RPMI7951 (cell line): ENCODE results near the gene BACE2. TPM values are rescaled to one million over a fixed set of nuclear protein-coding genes. Genes with fewer than 3 reads are reported as not detected.
"Not testable (repeated sequence)": the region's sequence is repeated elsewhere in the genome, so short reads cannot be mapped to it uniquely, and the experiment has no call there.

ENCODE experiments used
- DNase-seq: peaks from one replicate; pipeline ENCODE4 v3.0.0-alpha.2; 2012; ENCODE audit warnings: low read depth
- total RNA-seq: library from RNA; depleted of rRNA; stranded (reverse); fragments of >200 nt; shearing (Covaris generic); gene quantifications from 2 replicates; pipeline ENCODE4 v1.2.3, GENCODE V29; 2014

The BACE2 gene
- total RNA-seq, 1 experiment from 2014 or later = 96.8 TPM

GRCh38 chr21:41240040-41240439, 72.1 kb downstream of the BACE2 start:
- no peak for DNase-seq

GRCh38 chr21:41241341-41241740, 73.4 kb downstream of the BACE2 start:
- no peak for DNase-seq

- no peak for DNase-seq
Observed at GRCh38 chr21:41242238-41242829, 74.4 kb downstream of the BACE2 start.

- DNase-seq = no peak
Observed at GRCh38 chr21:41243107-41243506, 75.1 kb downstream of the BACE2 start.

GRCh38 chr21:41244266-41244880, 76.4 kb downstream of the BACE2 start:
- DNase-seq = not testable (repeated sequence)

- no peak for DNase-seq
Observed at GRCh38 chr21:41245509-41246135, 77.7 kb downstream of the BACE2 start.

- DNase-seq = no peak
Observed at GRCh38 chr21:41246808-41247207, 78.8 kb downstream of the BACE2 start.

GRCh38 chr21:41247561-41248545, 79.9 kb downstream of the BACE2 start:
- no peak for DNase-seq

- DNase-seq = no peak
Observed at GRCh38 chr21:41249476-41249875, 81.5 kb downstream of the BACE2 start.

GRCh38 chr21:41250519-41250918, 82.6 kb downstream of the BACE2 start:
- DNase-seq = peak; percentile 62

- DNase-seq = peak; percentile 68
Observed at GRCh38 chr21:41251961-41252642, 84.1 kb downstream of the BACE2 start.

GRCh38 chr21:41254090-41254700, 86.2 kb downstream of the BACE2 start:
- peak; percentile 3 for DNase-seq

GRCh38 chr21:41255190-41255589, 87.2 kb downstream of the BACE2 start:
- DNase-seq = no peak

- DNase-seq = not testable (repeated sequence)
Observed at GRCh38 chr21:41256231-41256630, 88.3 kb downstream of the BACE2 start.

- no peak for DNase-seq
Observed at GRCh38 chr21:41256771-41257702, 89.1 kb downstream of the BACE2 start.

GRCh38 chr21:41258617-41259016, 90.7 kb downstream of the BACE2 start:
- DNase-seq = no peak

GRCh38 chr21:41260428-41260827, 92.5 kb downstream of the BACE2 start:
- no peak for DNase-seq

- DNase-seq = no peak
Observed at GRCh38 chr21:41267346-41267745, 99.4 kb downstream of the BACE2 start.

GRCh38 chr21:41269535-41269934, 101.6 kb downstream of the BACE2 start:
- DNase-seq = no peak

- DNase-seq = no peak
Observed at GRCh38 chr21:41277196-41277595, 109.2 kb downstream of the BACE2 start.
